IMR-90 (cell line): Measurements from ENCODE around the gene PHKB. TPM values are rescaled to one million over a fixed set of nuclear protein-coding genes. Genes with fewer than 3 reads are reported as not detected.

Source experiments
- ATAC-seq: fragments of 200-7000 bp; cut with Tn5 transposase; 2 replicates; pipeline ENCODE4 v1.9.1; 2020; ENCODE audit warnings: low read depth, mild to moderate bottlenecking, moderate library complexity
- BruUV-seq: library from RNA; stranded (reverse); fragments of 400-500 nt; replicated peaks from 2 replicates; lab custom pipeline; 2021; lab: Mats Ljungman, UMichigan
- CTCF ChIA-PET: fragments of 300-600 bp; formaldehyde crosslinking; extraction: SDS; loops from one replicate; lab custom pipeline; 2021; ENCODE audit warnings: antibody characterized with exemption; lab: Yijun Ruan, JAX
- POLR2A ChIA-PET: fragments of 300-600 bp; sonication (Branson Sonifier 250); formaldehyde crosslinking; loops from one replicate; lab custom pipeline; 2022; ENCODE audit warnings: antibody characterized with exemption; ENCODE audit not compliant: unreplicated experiment; lab: Charles Lee
- DNase-seq: peaks from one replicate; pipeline ENCODE4 v3.0.0; 2013
- H2AFZ ChIP-seq: replicated peaks from 2 replicates; pipeline ENCODE3; 2013; ENCODE audit warnings: low read length, mild to moderate bottlenecking; ENCODE audit not compliant: poor library complexity
- H2AK5ac ChIP-seq: 2 replicates; pipeline ENCODE4 v1.6.1; 2013; ENCODE audit warnings: low read depth, low read length, inconsistent platforms
- H2AK9ac ChIP-seq: replicated peaks from 2 replicates; pipeline ENCODE3; 2013; ENCODE audit warnings: mild to moderate bottlenecking, low read depth, low read length, moderate library complexity; ENCODE audit not compliant: poor library complexity
- H2BK120ac ChIP-seq: 2 replicates; pipeline ENCODE4 v1.6.1; 2013; ENCODE audit warnings: low read depth, low read length, inconsistent platforms
- H2BK15ac ChIP-seq: 3 replicates; pipeline ENCODE4 v1.6.1; 2013; ENCODE audit warnings: low read depth, low read length, inconsistent platforms
- H2BK20ac ChIP-seq: 2 replicates; pipeline ENCODE4 v1.6.1; 2013; ENCODE audit warnings: low read depth, mild to moderate bottlenecking, inconsistent platforms, low read length, moderate library complexity
- H2BK5ac ChIP-seq: 2 replicates; pipeline ENCODE4 v1.6.1; 2013; ENCODE audit warnings: mild to moderate bottlenecking, low read depth, low read length, inconsistent platforms; ENCODE audit not compliant: poor library complexity, severe bottlenecking
- H3K14ac ChIP-seq: replicated peaks from 2 replicates; pipeline ENCODE4 v1.6.1; 2013; ENCODE audit warnings: low read depth, low read length, inconsistent platforms
- H3K18ac ChIP-seq: 2 replicates; pipeline ENCODE4 v1.6.1; 2013; ENCODE audit warnings: low read depth, low read length, control low read depth
- H3K23ac ChIP-seq: 2 replicates; pipeline ENCODE4 v1.6.1; 2013; ENCODE audit warnings: low read depth, low read length, inconsistent platforms
- H3K27ac ChIP-seq: 2 replicates; pipeline ENCODE4 v1.5.1; 2013; ENCODE audit warnings: mild to moderate bottlenecking, control low read depth, low read length; ENCODE audit not compliant: insufficient read depth
- H3K27me3 ChIP-seq: 2 replicates; pipeline ENCODE4 v1.6.1; 2013; ENCODE audit warnings: low read length; ENCODE audit not compliant: control insufficient read depth, insufficient read depth
- H3K36me3 ChIP-seq: 2 replicates; pipeline ENCODE4 v1.6.1; 2013; ENCODE audit warnings: low read length, mixed read lengths; ENCODE audit not compliant: control insufficient read depth, insufficient read depth
- H3K4ac ChIP-seq: 2 replicates; pipeline ENCODE4 v1.6.1; 2013; ENCODE audit warnings: low read depth, low read length, inconsistent platforms
- H3K4me1 ChIP-seq: 2 replicates; pipeline ENCODE4 v1.6.1; 2013; ENCODE audit warnings: low read length, mixed read lengths; ENCODE audit not compliant: control insufficient read depth, insufficient read depth
- H3K4me2 ChIP-seq: 2 replicates; pipeline ENCODE4 v1.6.1; 2013; ENCODE audit warnings: low read depth, mild to moderate bottlenecking, control low read depth, low read length, moderate library complexity
- H3K4me3 ChIP-seq: 2 replicates; pipeline ENCODE4 v1.5.1; 2013; ENCODE audit warnings: low read depth, mild to moderate bottlenecking, control low read depth, low read length, moderate library complexity; ENCODE audit not compliant: insufficient read depth
- H3K56ac ChIP-seq: 2 replicates; pipeline ENCODE4 v1.6.1; 2013; ENCODE audit warnings: low read length, inconsistent platforms; ENCODE audit not compliant: insufficient read depth; ENCODE audit errors: extremely low read depth
- H3K79me1 ChIP-seq, 2 experiments: 2 replicates each; pipeline ENCODE4 v1.6.1; 2013; ENCODE audit warnings: low read length in 2 of 2, inconsistent platforms in 1 of 2, low read depth in 1 of 2
- H3K9ac ChIP-seq: 2 replicates; pipeline ENCODE4 v1.6.1; 2013; ENCODE audit warnings: low read depth, low read length, control low read depth
- H3K9me1 ChIP-seq: 2 replicates; pipeline ENCODE4 v1.6.1; 2013; ENCODE audit warnings: low read length, inconsistent platforms; ENCODE audit not compliant: insufficient read depth
- H3K9me3 ChIP-seq: 2 replicates; pipeline ENCODE4 v1.6.1; 2013; ENCODE audit warnings: low read length; ENCODE audit not compliant: control insufficient read depth, insufficient read depth
- H4K20me1 ChIP-seq: 2 replicates; pipeline ENCODE4 v1.6.1; 2013; ENCODE audit warnings: low read length, inconsistent platforms; ENCODE audit not compliant: insufficient read depth
- H4K5ac ChIP-seq: 2 replicates; pipeline ENCODE4 v1.6.1; 2013; ENCODE audit warnings: mild to moderate bottlenecking, low read depth, low read length, control low read depth
- H4K8ac ChIP-seq, 2 experiments: 2 replicates each; pipeline ENCODE4 v1.6.1; 2013; ENCODE audit warnings: low read depth in 2 of 2, low read length in 2 of 2, control low read depth in 1 of 2, inconsistent platforms in 1 of 2
- H4K91ac ChIP-seq: 2 replicates; pipeline ENCODE4 v1.6.1; 2013; ENCODE audit warnings: low read depth, low read length, inconsistent platforms; ENCODE audit not compliant: insufficient read depth
- CEBPB ChIP-seq: IDR thresholded peaks from 2 replicates; pipeline ENCODE4 v1.6.1; 2012; ENCODE audit warnings: low read depth, low read length, improper control_type of control experiment
- CHD1 ChIP-seq: IDR thresholded peaks from 2 replicates; pipeline ENCODE4 v1.6.1; 2012; ENCODE audit warnings: low read depth, low read length, improper control_type of control experiment
- FOS ChIP-seq: fragments of 150-350 bp; IDR thresholded peaks from 2 replicates; pipeline ENCODE4 v1.6.1; 2016; ENCODE audit warnings: low read depth, low read length
- RCOR1 ChIP-seq: IDR thresholded peaks from 2 replicates; pipeline ENCODE4 v1.6.1; 2012; ENCODE audit warnings: mild to moderate bottlenecking, low read length, improper control_type of control experiment; ENCODE audit not compliant: insufficient replicate concordance
- WGBS, 2 experiments: methylation state at CpG; one replicate each; pipeline versions ENCODE4 v1.1.5 to v1.1.7; 2013; ENCODE audit warnings: missing lambda C conversion rate in 2 of 2; ENCODE audit not compliant: insufficient read length in 1 of 2; ENCODE audit errors: extremely low coverage in 2 of 2; 5-methylcytosine and 5-hydroxymethylcytosine counted together
- dilution Hi-C: fragments of 300-500 bp; cut with HindIII; formaldehyde crosslinking; loops from one replicate; pipeline ENCODE4 v1.14.3; 2018; ENCODE audit warnings: low sequenced_read_pairs; ENCODE audit not compliant: unreplicated experiment
- in situ Hi-C: fragments of 300-500 bp; cut with MboI; formaldehyde crosslinking; loops from 3 replicates; pipeline ENCODE4 v1.14.3; 2019; ENCODE audit warnings: low sequenced_read_pairs, inconsistent platforms, mixed read lengths
- intact Hi-C: fragments of 100-400 bp; cut with micrococcal nuclease; formaldehyde crosslinking; loops from 2 replicates; pipeline ENCODE4 v1.10.0; 2022
- polyA plus RNA-seq, 3 experiments: library from polyadenylated mRNA; depleted of rRNA; stranded (reverse); fragments of >200 nt; gene quantifications; 2 replicates each; pipeline ENCODE4 v1.2.3, GENCODE V29; 2012; ENCODE audit warnings: low replicate concordance in 1 of 3
- total RNA-seq: library from RNA; depleted of rRNA; stranded (reverse); fragments of >200 nt; gene quantifications from 2 replicates; pipeline ENCODE4 v1.2.3, GENCODE V29; 2012
- TF ChIP-seq, protein P1 (sequence below): fragments of 150-350 bp; IDR thresholded peaks from 2 replicates; pipeline ENCODE4 v1.6.1; 2016; ENCODE audit warnings: low read depth, mild to moderate bottlenecking, low read length, moderate library complexity, borderline replicate concordance

The PHKB gene
- total and polyA plus RNA-seq, 2 of the 4 experiments (the other 2 are of a cell fraction) = 24.2 to 58.6 TPM

DNA sequence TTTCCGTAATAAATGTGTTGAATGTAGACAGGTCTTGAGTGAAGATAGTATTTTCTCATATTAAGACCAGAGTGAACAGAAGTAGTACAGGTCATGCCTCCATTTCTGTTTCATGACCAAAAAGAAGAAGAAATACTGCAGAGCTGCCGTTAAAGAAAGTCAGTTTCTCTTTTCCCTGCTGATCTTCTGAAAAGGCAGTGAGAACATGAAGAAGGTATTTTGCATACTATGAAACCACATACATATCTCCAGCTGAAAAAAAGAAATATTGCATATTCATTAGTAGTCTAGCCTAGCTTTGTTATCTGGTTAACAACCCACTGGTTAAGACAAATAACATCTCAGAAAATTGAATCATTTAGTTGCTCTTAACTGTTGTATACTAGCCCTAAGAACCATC lies 138.4 kb downstream of the PHKB start:
- no peaks in the 10 kb centered on the region for H3K79me1 ChIP-seq
- POLR2A ChIA-PET = no interaction called here
- no CpG with 5 or more reads among the region's 2 CpGs for WGBS, 2 experiments

More for the DNA sequence above, 138.4 kb downstream of the PHKB start:
- Histone ChIP-seq H2BK15ac (no peak overlapping the region), H3K56ac (no peak overlapping the region), H2BK5ac (no peak overlapping the region), H3K23ac (no peak overlapping the region), H3K9me3 (no peaks in the 10 kb centered on the region), H3K27ac (no peak overlapping the region), H3K36me3 (no peaks in the 10 kb centered on the region; the same call in 1 of the 2 replicates), H2BK120ac (no peak overlapping the region), H3K9ac (no peak overlapping the region), H3K27me3 (no peaks in the 10 kb centered on the region), H3K18ac (no peak overlapping the region), H3K14ac (no peak overlapping the region), H3K4me1 (no peaks in the 10 kb centered on the region), H3K9me1 (no peaks in the 10 kb centered on the region), H2AK9ac (no peak overlapping the region), H4K5ac (no peak overlapping the region), H3K4ac (no peak overlapping the region), H2AFZ (no peak overlapping the region), H3K4me2 (no peak overlapping the region), H4K8ac (no peak overlapping the region), H4K20me1 (no peaks in the 10 kb centered on the region), H2BK20ac (no peak overlapping the region), H3K4me3 (no peak overlapping the region), H2AK5ac (no peak overlapping the region), H4K91ac (no peak overlapping the region)
- BruUV-seq = no TSS peak
- CTCF ChIA-PET = no interaction called here
- no peak for ATAC-seq
- intact Hi-C loops = no loop called here
- dilution Hi-C loops = no loop called here
- in situ Hi-C loops = no loop called here
- no peak for TF ChIP-seq RCOR1
- TF ChIP-seq CHD1 = no peak
- TF ChIP-seq FOS = no peak
- TF ChIP-seq, protein P1, sequence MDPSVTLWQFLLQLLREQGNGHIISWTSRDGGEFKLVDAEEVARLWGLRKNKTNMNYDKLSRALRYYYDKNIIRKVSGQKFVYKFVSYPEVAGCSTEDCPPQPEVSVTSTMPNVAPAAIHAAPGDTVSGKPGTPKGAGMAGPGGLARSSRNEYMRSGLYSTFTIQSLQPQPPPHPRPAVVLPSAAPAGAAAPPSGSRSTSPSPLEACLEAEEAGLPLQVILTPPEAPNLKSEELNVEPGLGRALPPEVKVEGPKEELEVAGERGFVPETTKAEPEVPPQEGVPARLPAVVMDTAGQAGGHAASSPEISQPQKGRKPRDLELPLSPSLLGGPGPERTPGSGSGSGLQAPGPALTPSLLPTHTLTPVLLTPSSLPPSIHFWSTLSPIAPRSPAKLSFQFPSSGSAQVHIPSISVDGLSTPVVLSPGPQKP = no peak
- no peak for TF ChIP-seq CEBPB
- DNase-seq = no peak
